HG02943 (cell line): ENCODE measurements around the gene TMEM54.
"Not testable (repeated sequence)": the region's sequence is repeated elsewhere in the genome, so short reads cannot be mapped to it uniquely, and the experiment has no call there.

ENCODE experiments used
- ATAC-seq: cut with Tn5 transposase; IDR thresholded peaks from one replicate; pipeline ENCODE4 v1.9.1; 2021; ENCODE audit warnings: mild to moderate bottlenecking, low read depth, moderate library complexity; ENCODE audit not compliant: unreplicated experiment

Gene TMEM54

DNA sequence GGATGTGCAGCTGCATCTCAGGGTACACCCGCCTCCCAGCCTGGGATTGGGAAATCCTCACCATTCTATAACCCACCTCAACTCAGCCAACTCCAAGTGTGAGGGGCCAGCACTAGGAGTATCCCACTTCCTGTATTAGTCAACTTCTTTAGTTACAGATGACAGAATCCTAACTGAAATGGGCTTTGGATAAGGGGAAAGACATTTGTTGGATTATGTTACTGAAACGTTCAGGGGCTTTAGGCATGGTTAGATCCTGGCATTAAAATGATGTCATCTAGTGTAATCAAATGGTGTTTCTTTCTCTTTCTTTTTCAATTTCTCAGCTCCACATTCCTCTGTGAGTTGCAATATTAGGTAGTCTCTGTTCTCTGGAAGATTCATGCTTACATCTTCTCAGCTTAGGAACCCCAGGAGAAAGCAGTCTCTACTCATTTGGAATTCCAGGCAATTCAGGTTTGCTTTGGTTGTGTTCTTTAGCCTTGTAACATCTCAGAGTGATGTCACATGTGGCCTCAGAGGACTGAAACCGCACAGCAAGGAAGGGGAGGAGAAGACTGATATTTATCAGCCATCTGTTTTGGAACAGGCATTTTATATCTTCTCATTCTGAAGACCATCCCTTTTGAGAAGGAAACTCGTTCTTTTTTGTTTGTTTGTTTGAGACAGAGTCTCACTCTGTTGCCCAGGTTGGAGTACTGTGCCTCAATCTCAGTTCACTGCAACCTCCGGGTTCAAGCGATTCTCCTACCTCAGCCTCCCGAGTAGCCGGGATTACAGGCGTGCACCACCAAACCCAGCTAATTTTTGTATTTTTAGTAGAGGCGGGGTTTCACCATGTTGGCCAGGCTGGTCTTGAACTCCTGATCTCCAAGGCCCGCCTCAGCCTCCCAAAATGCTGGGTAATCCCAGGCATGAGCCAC is 18.9 kb upstream of the TMEM54 start:
- ATAC-seq, result no peak

DNA sequence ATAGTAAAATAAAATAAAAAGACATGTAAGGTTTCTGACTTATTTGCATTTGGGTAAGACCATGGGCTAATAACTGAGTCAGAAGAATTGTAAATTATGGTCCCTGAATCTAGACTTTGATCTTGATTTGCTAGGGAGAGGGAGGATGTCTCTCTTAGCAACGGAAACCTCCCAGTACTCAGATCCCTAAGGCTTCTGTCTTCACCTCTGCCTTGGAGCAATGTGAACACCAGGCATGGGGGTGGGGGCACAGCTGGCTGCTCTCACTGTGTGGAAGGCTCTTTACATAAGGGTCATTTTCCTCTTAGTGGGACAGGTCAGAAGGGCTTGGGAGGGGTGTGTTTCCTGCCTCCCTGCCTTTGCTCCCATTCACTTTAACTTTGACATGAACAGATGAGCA is 17.0 kb upstream of the TMEM54 start:
- no peak for ATAC-seq

DNA sequence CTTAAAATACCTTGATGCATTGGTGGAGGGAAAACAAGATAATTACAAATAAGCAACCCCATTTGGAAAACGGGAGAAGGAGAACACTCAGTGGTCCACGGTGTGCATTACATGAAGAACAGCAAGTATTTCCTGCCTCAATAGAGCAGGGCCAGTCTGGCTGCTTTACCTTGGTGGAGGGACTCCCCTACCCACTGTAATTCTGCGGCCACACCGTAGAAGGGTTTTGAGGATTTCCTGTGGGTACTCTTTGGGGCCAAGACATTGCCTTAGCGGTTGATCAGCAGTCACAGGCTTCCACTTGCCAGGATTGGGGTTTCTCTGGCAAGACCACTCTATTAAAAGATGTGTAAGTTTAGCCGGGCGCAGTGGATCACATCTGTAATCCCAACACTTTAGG is 16.3 kb upstream of the TMEM54 start:
- ATAC-seq, result no peak

DNA sequence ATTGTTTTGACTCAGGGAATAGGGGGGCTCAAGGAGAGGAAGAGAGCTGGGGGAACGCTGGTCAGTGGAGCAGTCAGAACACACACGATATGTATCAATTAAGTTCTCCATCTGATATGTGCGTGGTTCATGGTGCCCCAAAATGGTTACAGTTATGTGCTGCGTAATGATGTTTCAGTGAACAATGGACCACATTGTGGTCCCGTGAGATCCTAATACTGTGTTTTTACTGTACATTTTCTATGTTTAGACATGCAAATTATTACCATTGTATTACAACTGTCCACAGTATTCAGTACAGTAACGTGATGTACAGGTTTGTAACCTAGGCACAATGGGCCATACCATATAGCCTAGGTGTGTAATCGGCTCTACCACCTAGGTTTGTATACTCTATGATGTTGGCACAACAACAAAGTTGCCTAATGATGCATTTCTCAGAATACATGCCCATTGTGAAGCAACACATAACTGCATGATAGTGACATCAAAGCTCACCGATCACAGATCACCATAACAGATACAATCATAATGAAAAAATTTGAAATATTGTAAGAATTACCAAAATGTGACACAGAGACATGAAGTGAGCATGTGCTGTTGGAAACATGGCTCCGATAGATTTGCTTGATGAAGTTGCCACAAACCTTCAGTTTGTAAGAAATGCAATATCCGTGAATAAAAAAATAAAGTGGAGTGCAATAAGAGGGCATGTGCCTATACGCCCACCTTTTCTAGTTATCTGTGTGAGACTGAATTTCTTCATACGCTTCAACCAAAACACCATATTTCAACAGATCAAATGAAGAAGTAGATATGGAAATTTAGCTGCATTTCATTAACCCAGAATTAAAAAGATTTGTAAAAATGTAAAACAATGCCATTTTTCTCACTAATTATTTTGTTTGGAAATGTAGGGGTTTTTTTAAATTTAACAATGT is 14.8 kb upstream of the TMEM54 start:
- ATAC-seq, result no peak

DNA sequence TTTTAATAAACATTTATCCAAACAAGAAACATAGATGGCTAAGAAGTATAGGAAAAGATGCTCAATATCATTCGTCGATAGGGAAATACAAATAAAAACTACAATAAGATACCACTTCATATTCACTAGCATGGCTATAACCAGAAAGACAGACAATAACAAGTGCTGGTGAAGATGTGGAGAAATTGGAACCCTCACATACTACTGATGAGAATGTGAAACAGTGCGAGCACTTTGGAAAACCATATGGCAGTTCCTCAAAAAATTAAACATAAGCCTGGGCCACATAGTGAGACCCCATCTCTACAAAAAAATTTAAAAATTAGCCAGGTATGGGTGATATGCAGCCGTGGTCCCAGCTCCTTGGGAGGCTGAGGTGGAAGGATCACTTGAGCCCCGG is 9.1 kb upstream of the TMEM54 start:
- ATAC-seq, result no peak

DNA sequence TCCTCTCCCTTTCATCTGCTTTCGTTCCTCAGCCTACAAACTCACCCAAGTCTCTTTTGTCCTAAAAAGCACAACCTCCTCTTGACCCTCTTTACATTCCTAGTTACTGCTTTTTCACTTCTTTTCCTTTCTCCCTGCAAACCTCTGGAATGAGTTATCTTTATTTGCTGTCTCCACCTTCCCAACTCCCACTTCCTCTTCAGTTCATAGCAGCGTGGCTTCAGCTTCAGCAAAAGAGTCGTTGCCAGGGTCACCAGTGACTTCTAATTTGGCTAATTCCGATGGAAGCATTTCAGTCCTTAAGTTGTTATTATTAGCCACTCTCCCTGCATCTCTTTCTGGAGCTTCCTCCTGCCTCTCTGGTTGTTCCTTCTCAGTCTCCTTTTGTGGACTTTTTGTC is 6.2 kb upstream of the TMEM54 start:
- ATAC-seq, result no peak

DNA sequence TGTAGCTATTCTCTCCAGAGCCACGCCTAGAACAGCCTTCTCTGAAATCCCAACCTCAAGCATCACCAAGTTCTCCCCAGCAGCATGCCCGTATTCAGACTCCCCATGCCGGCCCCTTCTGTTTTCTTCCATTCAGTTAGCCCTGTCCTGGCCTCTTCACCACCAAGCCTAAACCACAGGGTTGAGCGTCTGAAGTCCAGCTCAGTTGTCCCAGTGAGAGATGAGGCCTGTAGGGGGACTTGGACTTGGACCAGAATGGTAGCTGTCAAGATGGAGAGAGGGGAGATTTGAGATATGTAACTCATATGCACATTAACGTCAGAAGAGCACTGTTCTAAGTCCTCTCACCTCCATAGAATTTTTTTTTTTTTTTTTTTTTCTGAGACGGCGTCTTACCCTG is 5.5 kb upstream of the TMEM54 start:
- ATAC-seq, result no peak

DNA sequence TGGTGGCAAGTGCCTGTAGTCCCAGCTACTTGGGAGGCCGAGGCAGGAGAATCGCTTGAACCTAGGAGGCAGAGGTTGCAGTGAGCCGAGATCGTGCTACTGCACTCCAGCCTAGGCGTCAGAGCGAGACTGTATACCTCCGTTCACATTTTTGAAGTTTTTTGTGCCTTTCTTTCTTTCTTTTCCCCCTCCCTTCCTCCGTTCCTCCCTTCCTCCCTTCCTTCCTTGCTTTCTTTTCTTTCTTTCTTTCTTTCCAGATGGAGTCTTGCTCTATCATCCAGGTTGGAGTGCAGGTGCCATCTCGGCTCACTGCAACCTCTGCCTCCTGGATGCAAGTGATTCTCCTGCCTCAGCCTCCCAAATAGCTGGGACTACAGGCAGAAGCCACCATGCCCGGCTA is 4.4 kb upstream of the TMEM54 start:
- not testable (repeated sequence) for ATAC-seq

DNA sequence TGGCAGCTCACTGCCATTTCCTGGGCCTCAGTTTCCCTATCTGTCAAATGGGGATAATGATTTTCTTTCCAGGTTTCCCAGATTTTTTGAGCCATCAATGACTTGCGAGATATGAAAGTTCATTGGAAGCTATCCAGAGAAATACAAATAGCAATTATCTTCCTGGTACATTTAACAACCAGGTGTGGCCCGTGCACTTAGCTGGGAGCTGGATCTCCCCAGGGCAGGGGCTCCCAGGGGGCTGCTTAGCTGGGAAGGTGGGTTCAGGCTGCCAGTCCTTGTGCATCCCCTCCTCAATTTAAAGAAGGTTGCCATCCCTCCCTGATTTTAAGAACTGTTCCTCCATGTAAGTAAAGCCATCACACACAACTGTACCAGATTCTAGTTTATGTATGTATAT is 3.6 kb upstream of the TMEM54 start:
- ATAC-seq, result no peak

DNA sequence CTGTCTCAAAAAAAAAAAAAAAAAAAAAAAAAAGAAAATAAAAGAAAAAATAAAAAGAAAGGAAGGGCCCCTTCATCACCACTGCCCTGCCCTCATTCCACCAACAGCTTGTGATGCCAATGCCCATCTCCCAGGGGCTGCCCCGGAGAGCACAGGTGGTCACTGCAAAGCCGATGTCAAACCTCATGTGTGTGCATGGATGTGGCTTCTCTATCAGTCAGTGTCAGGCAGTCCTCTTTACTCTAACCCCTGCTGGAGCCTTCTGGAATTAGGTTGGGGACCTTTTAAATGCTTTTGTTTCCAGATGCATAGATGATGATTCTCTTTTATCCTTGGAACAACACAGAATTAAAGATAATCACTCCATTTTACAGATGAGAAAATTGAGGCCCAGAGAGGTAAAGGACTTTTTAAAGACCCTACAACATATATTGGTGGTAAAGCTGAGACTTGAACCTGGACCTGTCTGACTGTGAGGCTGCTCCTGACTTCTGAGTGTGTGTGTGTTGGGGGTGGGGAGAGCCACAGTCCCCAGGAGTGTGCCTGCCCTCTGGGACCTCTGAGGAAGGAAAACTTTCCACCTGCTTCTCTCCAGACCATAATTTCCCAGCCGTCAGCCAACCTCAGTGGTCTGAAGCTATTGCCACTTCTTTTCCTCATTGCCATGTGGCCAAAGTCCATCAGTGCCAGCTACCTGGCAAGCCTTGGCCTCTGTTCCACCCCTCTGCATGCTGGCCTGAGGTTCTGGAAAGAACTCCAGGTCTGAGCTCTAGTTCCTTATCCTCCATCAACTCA is 3.0 kb upstream of the TMEM54 start:
- no peak for ATAC-seq

DNA sequence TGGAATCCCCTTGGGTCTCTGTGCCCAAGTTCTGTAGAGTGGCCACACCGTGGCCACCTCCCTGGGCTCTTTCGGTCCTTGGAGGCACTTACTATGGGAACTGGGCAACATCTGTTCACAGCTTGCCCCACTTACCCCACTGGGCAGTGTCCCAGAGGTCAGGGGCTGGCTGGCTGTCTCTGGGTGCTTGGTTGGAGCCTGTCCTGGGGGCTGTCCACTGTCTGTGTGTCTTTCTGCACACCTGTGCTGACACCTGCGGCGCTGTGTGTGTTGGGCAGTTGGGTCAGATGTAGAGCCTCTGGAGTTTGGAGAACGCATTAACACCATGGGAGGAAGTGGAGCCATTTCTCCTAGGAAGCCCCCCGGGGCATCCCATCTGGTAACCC is 1.3 kb upstream of the TMEM54 start:
- ATAC-seq, result no peak

DNA sequence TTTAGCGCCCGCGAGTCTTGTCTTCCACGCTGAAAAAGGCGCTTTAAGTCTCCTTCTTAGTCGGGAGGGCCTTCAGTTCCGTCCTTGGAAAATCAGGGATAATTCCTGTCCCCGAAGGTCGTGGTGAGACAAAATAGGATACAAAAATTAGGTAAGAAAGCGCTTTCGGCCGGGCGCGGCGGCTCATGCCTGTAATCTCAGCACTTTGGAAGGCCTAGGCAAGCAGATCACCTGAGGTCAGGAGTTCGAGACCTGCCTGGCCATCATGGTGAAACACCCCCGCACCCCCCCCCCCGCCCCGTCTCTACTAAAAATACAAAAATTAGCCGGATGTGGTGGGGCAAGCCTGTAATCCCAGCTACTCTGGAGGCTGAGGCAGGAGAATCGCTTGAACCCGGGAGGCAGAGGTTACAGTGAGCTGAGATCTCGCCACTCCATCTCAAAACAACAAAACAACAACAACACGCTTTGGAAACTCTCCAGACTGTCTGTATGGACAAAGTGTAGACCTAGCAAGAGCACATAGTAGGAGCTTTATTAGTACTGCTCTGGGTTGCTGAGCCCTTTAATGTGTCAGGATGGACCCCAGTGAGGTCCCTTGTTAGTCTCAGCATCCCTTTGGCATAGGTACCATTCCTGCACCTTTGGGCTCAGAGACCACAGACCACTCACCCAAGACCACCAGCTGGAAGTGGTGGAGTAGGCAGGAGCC is 790 bp upstream of the TMEM54 start:
- ATAC-seq, result no peak

DNA sequence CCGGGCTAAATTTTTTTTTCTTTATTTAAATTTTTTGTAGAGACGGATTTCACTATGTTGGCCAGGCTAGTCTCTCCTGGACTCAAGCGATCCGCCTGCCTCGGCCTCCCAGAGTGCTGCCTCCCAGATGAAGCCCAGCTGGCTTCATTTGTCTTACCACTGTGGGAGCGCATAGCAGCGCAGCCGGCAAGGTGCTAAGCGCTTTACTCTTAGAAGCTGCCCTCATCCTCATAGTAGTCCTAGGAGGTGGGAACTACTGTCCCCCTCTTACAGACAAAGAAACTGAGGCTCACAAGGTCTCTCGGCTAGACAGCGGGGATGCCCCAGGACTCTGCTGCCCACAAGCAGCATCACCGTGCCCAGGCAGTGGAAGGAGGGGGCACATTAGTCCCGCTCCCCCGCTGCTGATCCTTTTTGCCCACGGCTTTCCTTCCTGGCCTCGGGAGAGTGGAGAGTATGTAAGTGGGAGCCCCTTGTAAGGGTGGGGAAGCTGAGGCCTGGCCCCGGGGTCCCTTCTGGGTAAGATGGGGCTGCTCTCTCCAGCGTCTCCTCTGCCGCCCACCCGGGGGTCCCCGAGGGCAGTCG is 726 bp downstream of the TMEM54 start:
- no peak for ATAC-seq

DNA sequence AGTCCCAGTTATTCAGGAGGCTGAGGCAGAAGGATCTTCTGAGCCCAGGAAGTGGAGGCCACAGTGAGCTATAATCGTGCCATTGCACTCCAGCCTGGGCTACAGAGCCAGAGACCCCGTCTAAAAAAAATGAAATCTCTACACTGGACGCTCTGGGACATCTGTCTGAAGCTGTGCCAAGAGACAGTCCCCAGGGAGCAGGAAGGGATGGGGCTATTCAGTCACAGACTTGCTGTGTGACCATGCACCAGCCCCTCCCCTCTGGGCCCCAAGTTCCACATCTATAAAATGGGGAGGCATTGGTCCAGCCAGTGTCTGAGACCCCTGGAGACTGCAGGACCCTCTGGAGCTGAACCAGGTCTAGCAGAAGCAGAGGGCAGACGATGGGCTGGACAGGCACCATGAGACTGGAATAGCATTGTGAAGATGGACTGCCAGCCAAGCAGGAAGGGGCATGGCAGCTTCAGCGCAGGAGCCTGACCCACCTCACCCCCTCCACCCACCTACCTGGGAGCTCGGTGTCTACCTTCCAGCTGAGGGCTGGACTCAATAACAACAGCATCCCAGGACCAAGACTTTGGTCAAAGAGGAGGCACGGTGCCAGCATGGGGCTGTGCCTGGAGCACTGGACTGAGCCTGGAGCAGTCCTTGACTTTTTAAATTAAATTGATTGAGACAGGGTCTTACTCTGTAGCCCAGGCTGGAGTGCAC is 1.4 kb downstream of the TMEM54 start:
- no peak for ATAC-seq

DNA sequence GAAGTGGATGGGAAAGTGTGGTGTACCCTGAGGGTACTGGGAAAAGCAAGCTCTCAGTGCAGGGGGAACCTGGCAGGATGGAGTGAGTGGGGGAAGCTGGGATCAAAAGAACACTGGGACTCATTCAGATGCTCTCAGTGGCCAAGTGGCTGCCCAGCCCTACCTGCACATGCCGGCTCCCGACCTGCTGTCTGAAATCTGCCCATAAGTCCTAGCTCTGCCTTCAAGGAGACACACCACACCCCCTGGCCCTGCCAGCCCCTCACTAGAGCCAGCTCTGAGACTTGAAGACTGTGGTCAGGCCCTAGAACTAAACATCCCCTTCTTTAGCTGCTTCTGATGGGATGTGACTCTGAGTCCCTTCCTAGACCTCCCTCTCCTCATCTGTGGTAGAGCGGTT is 2.2 kb downstream of the TMEM54 start:
- no peak for ATAC-seq

DNA sequence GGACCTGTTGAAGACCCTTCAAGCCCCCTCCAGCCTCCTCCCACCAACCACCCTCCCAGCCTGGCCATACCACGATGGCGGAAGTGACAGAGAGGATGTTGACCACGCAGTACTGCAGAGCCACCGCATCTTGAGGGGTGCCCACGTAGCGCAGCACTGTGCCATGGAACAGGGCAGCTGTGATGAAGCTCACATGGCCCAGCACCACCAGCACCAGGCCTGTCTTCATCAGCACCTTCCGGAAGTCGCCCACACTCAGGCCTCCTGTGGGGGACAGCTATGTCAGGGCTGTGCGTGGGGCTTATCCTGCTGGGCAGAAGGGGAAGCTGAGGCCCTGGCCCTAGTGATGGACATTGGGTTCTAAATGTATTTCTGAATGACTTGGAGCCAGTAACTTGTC is 3.1 kb downstream of the TMEM54 start:
- no peak for ATAC-seq

DNA sequence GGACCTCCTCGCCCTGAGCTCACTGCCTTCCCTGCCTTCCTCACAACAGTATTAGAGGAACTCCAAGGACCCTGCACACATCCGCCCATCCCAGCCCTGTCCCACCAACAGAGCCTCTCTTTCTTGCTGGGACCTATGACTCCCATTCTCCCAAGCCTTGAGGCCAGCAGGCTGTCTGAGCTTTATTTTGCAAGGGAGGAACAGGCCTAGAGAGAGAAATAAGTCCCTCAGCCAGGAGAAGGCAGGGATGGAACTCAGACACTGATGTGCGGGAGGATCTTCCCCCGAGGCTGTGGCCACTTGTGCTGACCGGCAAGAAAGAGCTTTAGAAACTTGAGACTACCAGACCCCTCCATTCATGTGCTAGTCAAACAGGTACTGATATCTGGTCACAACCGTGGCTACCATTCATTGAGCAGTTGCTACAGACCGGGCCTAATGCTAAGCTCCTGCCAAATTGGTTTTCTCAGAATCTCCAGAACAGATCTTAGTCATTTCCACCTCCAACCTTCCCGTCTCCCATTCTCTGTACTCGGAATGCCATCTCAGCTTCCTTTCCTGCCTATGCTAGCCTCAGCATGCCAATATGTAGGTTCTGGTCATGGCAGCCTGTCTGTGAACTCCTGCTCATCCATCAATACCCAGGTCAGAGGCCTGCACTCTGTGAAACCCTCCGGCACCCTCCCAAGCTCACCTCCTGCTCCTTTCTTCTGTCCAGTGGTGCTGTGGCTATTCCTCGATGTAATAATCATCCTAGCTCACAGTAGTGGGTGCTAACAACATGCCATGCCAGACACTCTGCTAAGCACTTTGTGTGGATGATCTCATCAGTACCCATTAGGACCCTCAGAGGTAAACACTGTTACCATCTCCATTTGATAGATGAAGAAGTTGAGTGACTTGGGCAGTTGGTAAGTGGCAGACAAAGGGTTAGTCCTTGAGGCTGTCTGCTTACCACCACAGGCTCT is 3.8 kb downstream of the TMEM54 start:
- no peak for ATAC-seq

DNA sequence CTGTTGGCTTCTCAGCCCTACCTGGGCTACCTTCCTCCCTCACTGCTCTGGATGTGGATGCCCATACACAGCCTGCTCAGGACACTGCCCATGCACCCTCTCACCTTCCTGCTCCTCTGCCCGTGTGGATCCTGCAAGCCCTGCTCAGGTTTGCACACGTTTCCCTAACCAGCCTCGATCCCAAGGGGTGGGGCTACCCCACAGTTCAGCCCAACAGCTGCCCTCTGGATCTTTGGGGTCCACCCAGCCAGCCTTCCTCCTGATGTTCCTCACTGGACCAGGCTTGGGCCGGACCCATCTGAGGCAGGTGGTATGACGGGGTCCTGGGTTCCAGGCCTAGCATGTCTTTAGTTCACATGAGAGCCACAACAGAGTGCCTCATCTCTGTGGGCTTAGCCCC is 4.7 kb downstream of the TMEM54 start:
- ATAC-seq, result no peak
